GM23338 (cell line): Measurements from ENCODE around the gene INO80E. TPM values are rescaled to one million over a fixed set of nuclear protein-coding genes. Genes with fewer than 3 reads are reported as not detected.

Source experiments
- ATAC-seq: fragments of 200-7000 bp; cut with Tn5 transposase; 3 replicates; pipeline ENCODE4 v1.9.1; 2020
- DNase-seq: peaks from one replicate; pipeline ENCODE4 v3.0.0-alpha.2; 2015; ENCODE audit warnings: low spot score
- H2AFZ ChIP-seq: fragments of 200-600 bp; sonication (generic); 2 replicates; pipeline ENCODE4 v1.8.0; 2016; ENCODE audit warnings: antibody characterized with exemption, mild to moderate bottlenecking, moderate library complexity
- H3F3A ChIP-seq: fragments of 200-600 bp; sonication (generic); replicated peaks from 2 replicates; pipeline ENCODE4 v1.8.0; 2017; ENCODE audit warnings: antibody characterized with exemption, mixed run types, low read depth
- H3K27ac ChIP-seq: fragments of 200-600 bp; sonication (generic); 2 replicates; pipeline ENCODE4 v1.6.1; 2016; ENCODE audit warnings: low read depth
- H3K27me3 ChIP-seq: fragments of 200-600 bp; sonication (generic); 2 replicates; pipeline ENCODE4 v1.8.0; 2016; ENCODE audit warnings: mild to moderate bottlenecking, mixed run types, moderate library complexity; ENCODE audit not compliant: insufficient read depth
- H3K36me3 ChIP-seq: fragments of 200-600 bp; sonication (generic); 2 replicates; pipeline ENCODE4 v1.8.0; 2016; ENCODE audit warnings: mild to moderate bottlenecking; ENCODE audit not compliant: insufficient read depth
- H3K4me1 ChIP-seq: fragments of 200-600 bp; sonication (generic); 2 replicates; pipeline ENCODE4 v1.8.0; 2016; ENCODE audit warnings: mild to moderate bottlenecking, moderate library complexity; ENCODE audit not compliant: insufficient read depth
- H3K4me2 ChIP-seq: fragments of 200-600 bp; sonication (generic); 2 replicates; pipeline ENCODE4 v1.7.1; 2017; ENCODE audit warnings: mixed run types
- H3K4me3 ChIP-seq: fragments of 200-600 bp; sonication (generic); 2 replicates; pipeline ENCODE4 v1.6.1; 2016; ENCODE audit warnings: mixed run types
- H3K79me2 ChIP-seq: fragments of 200-600 bp; sonication (generic); replicated peaks from 2 replicates; pipeline ENCODE4 v1.8.0; 2017; ENCODE audit warnings: mild to moderate bottlenecking; ENCODE audit not compliant: insufficient read depth
- H3K9me2 ChIP-seq: fragments of 200-600 bp; sonication (generic); 2 replicates; pipeline ENCODE4 v1.8.0; 2017; ENCODE audit not compliant: insufficient read depth
- H4K20me1 ChIP-seq: fragments of 200-600 bp; sonication (generic); replicated peaks from 2 replicates; pipeline ENCODE4 v1.8.0; 2017; ENCODE audit warnings: mild to moderate bottlenecking; ENCODE audit not compliant: insufficient read depth
- H3K27ac Mint-ChIP-seq: 2 replicates; pipeline ENCODE4 v1.8.0; 2020; ENCODE audit warnings: inconsistent platforms, mild to moderate bottlenecking, moderate library complexity, mixed read lengths
- H3K27me3 Mint-ChIP-seq: 3 replicates; pipeline ENCODE4 v1.8.0; 2022; ENCODE audit warnings: low read depth, mild to moderate bottlenecking, moderate library complexity, mixed read lengths, inconsistent platforms; ENCODE audit not compliant: insufficient read depth, poor library complexity
- H3K36me3 Mint-ChIP-seq: 3 replicates; pipeline ENCODE4 v1.8.0; 2021; ENCODE audit warnings: low read depth, mild to moderate bottlenecking, inconsistent platforms, moderate library complexity, mixed read lengths
- H3K4me1 Mint-ChIP-seq: 3 replicates; pipeline ENCODE4 v1.8.0; 2020; ENCODE audit warnings: mild to moderate bottlenecking, inconsistent platforms, mixed read lengths
- H3K4me3 Mint-ChIP-seq: 3 replicates; pipeline ENCODE4 v1.8.0; 2021; ENCODE audit warnings: moderate library complexity, mild to moderate bottlenecking, inconsistent platforms, mixed read lengths
- H3K9me3 Mint-ChIP-seq: 3 replicates; pipeline ENCODE4 v1.8.0; 2020; ENCODE audit warnings: moderate library complexity, mild to moderate bottlenecking, inconsistent platforms, mixed read lengths
- ETS1 ChIP-seq: IDR thresholded peaks from 2 replicates; pipeline ENCODE4 v1.6.1; 2016; ENCODE audit warnings: antibody characterized with exemption
- EZH2 ChIP-seq: fragments of 200-600 bp; sonication (generic); IDR thresholded peaks from one replicate; pipeline ENCODE4 v1.8.0; 2017; ENCODE audit warnings: antibody characterized with exemption, mild to moderate bottlenecking, low read depth; ENCODE audit not compliant: unreplicated experiment
- POLR2AphosphoS5 ChIP-seq: IDR thresholded peaks from 2 replicates; pipeline ENCODE4 v1.6.1; 2016; ENCODE audit warnings: antibody characterized with exemption, low read depth
- STAT1 ChIP-seq: IDR thresholded peaks from one replicate; pipeline ENCODE4 v1.6.1; 2016; ENCODE audit warnings: antibody characterized with exemption; ENCODE audit not compliant: unreplicated experiment
- ZNF114 ChIP-seq: fragments of 250-450 bp; sonication (Bioruptor Pico); IDR thresholded peaks from 2 replicates; pipeline ENCODE4 v1.5.0; 2020; ENCODE audit warnings: mild to moderate bottlenecking, moderate library complexity
- ZNF462 ChIP-seq: fragments of 250-450 bp; sonication (Bioruptor Pico); IDR thresholded peaks from 2 replicates; pipeline ENCODE4 v1.5.0; 2020; ENCODE audit warnings: mild to moderate bottlenecking, moderate library complexity
- polyA plus RNA-seq: library from polyadenylated mRNA; unstranded; fragments of >200 nt; fragmentation: Nextera tagmentation; extraction: Ambion mirVana; gene quantifications from 2 replicates; pipeline ENCODE4 v1.2.1, GENCODE V29; 2016
- total RNA-seq: library from RNA; depleted of rRNA; stranded (reverse); fragments of >200 nt; shearing (Covaris generic); gene quantifications from 2 replicates; pipeline ENCODE4 v1.2.3, GENCODE V29; 2014

INO80E gene
- total and polyA plus RNA-seq, 2 experiments from 2014 or later = 66.0 to 71.0 TPM

GRCh38 chr16:29984764-29985147 is 11.3 kb upstream of the INO80E start:
- H3K4me2 ChIP-seq = no peak overlapping the region
- no peak overlapping the region for H3K4me3 ChIP-seq
- H3K4me1 ChIP-seq = no peaks in the 10 kb centered on the region
- TF ChIP-seq ETS1 = no peak
- TF ChIP-seq STAT1 = no peak
- no peak for TF ChIP-seq ZNF462
- TF ChIP-seq POLR2AphosphoS5 = no peak
- no peak for TF ChIP-seq EZH2
- no peak for TF ChIP-seq ZNF114 (CRISPR knock-in tag)
- H3K27me3 ChIP-seq = no peaks in the 10 kb centered on the region
- H3K9me2 ChIP-seq = no peaks in the 10 kb centered on the region
- H2AFZ ChIP-seq = no peak overlapping the region
- peaks cover 69% of the 10 kb centered on the region for H3K36me3 Mint-ChIP-seq
- peaks cover 5% of the 10 kb centered on the region for H3K27me3 Mint-ChIP-seq
- H4K20me1 ChIP-seq = no peaks in the 10 kb centered on the region; the same call in 1 of the 2 replicates
- no peak overlapping the region; the same call in 2 of the 3 replicates for H3K4me3 Mint-ChIP-seq
- H3F3A ChIP-seq = no peaks in the 10 kb centered on the region
- H3K27ac ChIP-seq = no peak overlapping the region
- no peak for DNase-seq
- H3K27ac Mint-ChIP-seq = no peak overlapping the region
- no peak for ATAC-seq
- H3K36me3 ChIP-seq = peaks cover 28% of the 10 kb centered on the region
- H3K4me1 Mint-ChIP-seq = no peaks in the 10 kb centered on the region; the same call in 2 of the 3 replicates
- no peaks in the 10 kb centered on the region; the same call in 1 of the 3 replicates for H3K9me3 Mint-ChIP-seq
- no peaks in the 10 kb centered on the region for H3K79me2 ChIP-seq
